ENCODE measurements around the gene SEC61A1.

The SEC61A1 gene

GRCh38 chr3:128113817-128114794 lies 61.9 kb downstream of the SEC61A1 start:
- no peak for DNase-seq

Measured in fibroblast of skin of abdomen (primary cell).